Measurements from ENCODE around the gene RPS6KA1. TPM values are rescaled to one million over a fixed set of nuclear protein-coding genes. Genes with fewer than 3 reads are reported as not detected.

RPS6KA1 gene
- total RNA-seq, 6 donors from 2014 or later, result 91.1 to 161 (median 120) TPM

- H3K4me1 ChIP-seq, result peaks cover 0 to 7% (median 0%) of the 10 kb centered on the region in 4 donors
- DNase-seq, result no peak
- TF ChIP-seq POLR2A (IDR thresholded peaks at IDR 0.05) (no peak), EP300 (IDR thresholded peaks at IDR 0.05) (no peak)
- H3K9me3 ChIP-seq, result no peaks in the 10 kb centered on the region
- 92 to 97% methylated on average over 5 to 13 of the region's 13 CpGs for WGBS, 2 donors
- no peak overlapping the region for H3K27ac ChIP-seq
- H3K4me3 ChIP-seq, result no peak overlapping the region
- peaks cover 18 to 96% (median 94%) of the 10 kb centered on the region in 4 donors for H3K36me3 ChIP-seq
- no peak for ATAC-seq (ENCODE audit: low FRiP score in 2 of 2)
- H3K27me3 ChIP-seq, result no peaks in the 10 kb centered on the region
Measured at GRCh38 chr1:26558685-26559048, 29.1 kb downstream of the RPS6KA1 start.

- H3K9me3 ChIP-seq, result no peaks in the 10 kb centered on the region
- no peak for TF ChIP-seq EP300 (IDR thresholded peaks at IDR 0.05)
- H3K4me1 ChIP-seq, result no peaks in the 10 kb centered on the region
- H3K27ac ChIP-seq, result no peak overlapping the region
- WGBS, 2 donors, result 93 to 100% methylated on average over 1 to 3 of the region's 3 CpGs
- no peak for DNase-seq
- H3K27me3 ChIP-seq, result no peaks in the 10 kb centered on the region
- H3K4me3 ChIP-seq, result no peak overlapping the region
- no peak for ATAC-seq (ENCODE audit: low FRiP score in 2 of 2)
- H3K36me3 ChIP-seq, result peaks cover 14 to 89% (median 81%) of the 10 kb centered on the region in 4 donors
Measured at GRCh38 chr1:26560403-26560780, 30.8 kb downstream of the RPS6KA1 start.

- Histone ChIP-seq H3K4me3 (no peak overlapping the region), H3K9me3 (no peaks in the 10 kb centered on the region), H3K4me1 (peaks cover 0 to 5% (median 0%) of the 10 kb centered on the region in 4 donors), H3K36me3 (peaks cover 17 to 87% (median 75%) of the 10 kb centered on the region in 4 donors), H3K27me3 (no peaks in the 10 kb centered on the region), H3K27ac (no peak overlapping the region)
- 78 to 85% methylated on average over 4 of the region's 4 CpGs for WGBS, 2 donors
- ATAC-seq (ENCODE audit: low FRiP score in 2 of 2), result no peak
- DNase-seq, result no peak
- TF ChIP-seq POLR2A (IDR thresholded peaks at IDR 0.05), result no peak
Measured at GRCh38 chr1:26570287-26570686, 40.7 kb downstream of the RPS6KA1 start.

GRCh38 chr1:26571381-26571780 is 41.8 kb downstream of the RPS6KA1 start:
- 95 to 96% methylated on average over 7 to 8 of the region's 8 CpGs for WGBS, 2 donors
- H3K9me3 ChIP-seq, result no peaks in the 10 kb centered on the region
- TF ChIP-seq POLR2AphosphoS5 (IDR thresholded peaks at IDR 0.05) (no peak), CTCF (IDR thresholded peaks at IDR 0.05) (no peak)
- H3K36me3 ChIP-seq, result peaks cover 17 to 94% (median 76%) of the 10 kb centered on the region in 4 donors
- ATAC-seq (ENCODE audit: low FRiP score in 2 of 2) (no peak), DNase-seq (no peak)
- H3K4me1 ChIP-seq, result peaks cover 0 to 5% (median 0%) of the 10 kb centered on the region in 4 donors
- H3K27me3 ChIP-seq, result no peaks in the 10 kb centered on the region
- H3K4me3 ChIP-seq, result no peak overlapping the region
- no peak overlapping the region for H3K27ac ChIP-seq

- H3K4me1 ChIP-seq, result peaks cover 0 to 5% (median 0%) of the 10 kb centered on the region in 4 donors
- TF ChIP-seq POLR2A (IDR thresholded peaks at IDR 0.05) (no peak), EP300 (IDR thresholded peaks at IDR 0.05) (no peak), CTCF (IDR thresholded peaks at IDR 0.05) (no peak), POLR2AphosphoS5 (IDR thresholded peaks at IDR 0.05) (no peak)
- no peak overlapping the region for H3K27ac ChIP-seq
- DNase-seq, result no peak
- no peak for ATAC-seq (ENCODE audit: low FRiP score in 2 of 2)
- WGBS, 2 donors, result 87 to 88% methylated on average over 13 of the region's 13 CpGs
- H3K4me3 ChIP-seq, result no peak overlapping the region
- no peaks in the 10 kb centered on the region for H3K9me3 ChIP-seq
- no peaks in the 10 kb centered on the region for H3K27me3 ChIP-seq
- peaks cover 17 to 69% (median 60%) of the 10 kb centered on the region in 4 donors for H3K36me3 ChIP-seq
Measured at GRCh38 chr1:26574018-26574417, 44.5 kb downstream of the RPS6KA1 start.

GRCh38 chr1:26574719-26575251 is 45.2 kb downstream of the RPS6KA1 start:
- Histone ChIP-seq H3K4me1 (peaks cover 0 to 5% (median 0%) of the 10 kb centered on the region in 4 donors), H3K36me3 (peaks cover 17 to 61% (median 53%) of the 10 kb centered on the region in 4 donors), H3K27me3 (no peaks in the 10 kb centered on the region), H3K9me3 (no peaks in the 10 kb centered on the region), H3K4me3 (no peak overlapping the region), H3K27ac (no peak overlapping the region)
- 67 to 73% methylated on average over 5 to 6 of the region's 6 CpGs for whole genome bisulfite sequencing, 2 donors
- TF ChIP-seq CTCF (IDR thresholded peaks at IDR 0.05) (no peak), POLR2AphosphoS5 (IDR thresholded peaks at IDR 0.05) (no peak), POLR2A (IDR thresholded peaks at IDR 0.05) (no peak), EP300 (IDR thresholded peaks at IDR 0.05) (no peak)
- no peak for DNase-seq
- peak in 1 of 2 donors; percentile 21 for ATAC-seq (ENCODE audit: low FRiP score in 2 of 2)

Data from upper lobe of left lung (tissue), 6 donors.